GM12872 (cell line): ENCODE data around the gene ALDH7A1.

Source experiments
- CTCF ChIP-seq: IDR thresholded peaks from 3 replicates; pipeline ENCODE4 v1.5.1; 2011; ENCODE audit warnings: low read depth, mild to moderate bottlenecking, low read length, moderate library complexity; ENCODE audit not compliant: insufficient read depth

The ALDH7A1 gene

GRCh38 chr5:126527158-126527557 lies 67.9 kb downstream of the ALDH7A1 start:
- TF ChIP-seq CTCF = no peak

GRCh38 chr5:126526493-126526892 lies 68.5 kb downstream of the ALDH7A1 start:
- no peak for TF ChIP-seq CTCF

GRCh38 chr5:126525630-126526245 lies 69.3 kb downstream of the ALDH7A1 start:
- no peak for TF ChIP-seq CTCF

- TF ChIP-seq CTCF = no peak
Observed at GRCh38 chr5:126523818-126524510, 71.1 kb downstream of the ALDH7A1 start.

- TF ChIP-seq CTCF = no peak
Observed at GRCh38 chr5:126521130-126521529, 73.9 kb downstream of the ALDH7A1 start.

GRCh38 chr5:126520593-126520953 lies 74.4 kb downstream of the ALDH7A1 start:
- TF ChIP-seq CTCF = no peak

GRCh38 chr5:126519637-126520592 lies 75.1 kb downstream of the ALDH7A1 start:
- TF ChIP-seq CTCF = no peak
